ENCODE results near the gene CELF5.
"Not testable (repeated sequence)": the region's sequence is repeated elsewhere in the genome, so short reads cannot be mapped to it uniquely, and the experiment has no call there.

The CELF5 gene

GRCh38 chr19:3207461-3208242, 16.8 kb upstream of the CELF5 start:
- no peak for DNase-seq (ENCODE audit: low spot score)

DNA sequence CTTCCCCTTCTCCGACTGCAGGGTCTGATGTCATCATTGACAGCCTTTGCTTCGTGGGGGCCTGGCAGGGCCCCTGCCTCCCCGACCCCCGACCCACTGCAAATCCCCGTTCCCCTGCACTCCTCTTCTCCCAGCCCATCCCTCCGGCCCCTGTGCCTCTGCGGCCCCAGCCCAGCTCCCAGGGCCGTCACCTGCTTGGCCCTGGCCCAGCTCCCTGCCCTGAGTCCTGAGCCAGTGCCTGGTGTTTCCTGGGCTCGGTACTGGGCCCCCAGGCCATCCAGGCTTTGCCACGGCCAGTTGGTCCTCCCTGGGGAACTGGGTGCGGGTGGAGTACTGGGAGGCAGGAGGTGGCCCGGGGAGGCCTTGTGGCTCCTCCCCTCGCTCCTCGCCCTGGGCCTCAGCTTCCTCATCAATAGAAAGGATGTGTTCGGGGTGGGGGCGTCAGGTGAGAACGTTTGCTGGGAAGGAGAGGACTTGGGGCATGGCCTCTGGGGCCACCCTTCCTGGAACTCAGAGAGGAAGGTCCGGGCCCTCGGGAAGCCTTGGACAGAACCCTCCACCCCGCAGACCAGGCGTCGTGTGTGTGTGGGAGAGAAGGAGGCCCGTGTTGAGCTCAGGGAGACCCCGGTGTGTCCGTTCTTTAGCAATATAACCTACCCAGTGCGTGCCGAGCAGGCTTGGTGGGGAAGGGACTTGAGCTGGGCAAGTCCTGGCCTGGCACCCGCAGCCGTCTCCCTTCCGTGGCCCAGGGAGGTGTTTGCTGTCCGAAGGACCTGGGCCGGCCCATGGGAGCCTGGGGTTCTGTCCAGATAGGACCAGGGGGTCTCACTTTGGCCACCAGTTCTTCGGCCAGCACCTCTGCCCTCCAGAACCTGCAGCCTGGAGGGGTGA, 15.9 kb upstream of the CELF5 start:
- no peak for DNase-seq (ENCODE audit: low spot score)

GRCh38 chr19:3210347-3211017, 14.0 kb upstream of the CELF5 start:
- no peak for DNase-seq (ENCODE audit: low spot score)

DNA sequence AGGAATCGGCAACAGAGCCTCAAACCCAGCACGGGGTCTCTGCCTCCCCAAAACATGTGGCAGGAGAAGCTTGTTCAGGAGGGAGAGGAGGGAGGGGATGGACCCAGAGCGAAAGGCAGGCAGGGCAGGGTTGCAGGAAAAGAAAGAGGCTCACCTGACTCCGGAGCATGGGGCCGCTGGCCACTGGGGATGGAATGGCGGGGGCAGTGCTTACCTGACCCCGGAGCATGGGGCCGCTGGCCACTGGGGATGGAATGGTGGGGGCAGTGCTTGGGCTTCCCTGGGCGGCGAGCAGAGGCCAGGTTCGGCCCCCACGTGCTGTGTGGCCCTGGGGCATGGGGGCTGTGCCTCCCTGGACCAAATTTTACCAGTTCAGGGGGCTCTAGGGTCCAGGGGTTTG, 13.3 kb upstream of the CELF5 start:
- no peak for DNase-seq (ENCODE audit: low spot score)

GRCh38 chr19:3213159-3213558, 11.3 kb upstream of the CELF5 start:
- no peak for DNase-seq (ENCODE audit: low spot score)

- DNase-seq (ENCODE audit: low spot score), result no peak
These were observed 7.6 kb upstream of the CELF5 start for GRCh38 chr19:3216874-3217273.

GRCh38 chr19:3220576-3220975, 3.9 kb upstream of the CELF5 start:
- DNase-seq (ENCODE audit: low spot score), result no peak

GRCh38 chr19:3221576-3221975, 2.9 kb upstream of the CELF5 start:
- DNase-seq (ENCODE audit: low spot score), result not testable (repeated sequence)

- DNase-seq (ENCODE audit: low spot score), result no peak
These were observed 1.8 kb upstream of the CELF5 start for GRCh38 chr19:3222709-3223108.

DNA sequence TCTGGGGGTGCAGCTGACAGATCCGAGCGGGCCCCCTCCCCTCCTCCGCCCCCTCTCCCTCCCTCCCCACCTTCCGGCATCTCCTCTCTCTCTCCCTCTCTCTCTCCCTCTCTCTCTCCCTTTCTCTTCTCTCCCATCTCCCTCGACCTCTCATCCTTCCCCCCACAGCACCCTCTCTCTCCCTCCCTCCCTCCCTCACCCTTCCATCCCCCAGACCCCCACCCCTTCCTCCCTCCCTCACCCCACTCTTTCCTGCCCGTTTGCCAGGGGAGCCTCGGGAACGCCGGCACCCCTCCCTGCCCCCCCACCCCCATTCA, 666 bp downstream of the CELF5 start:
- no peak for DNase-seq (ENCODE audit: low spot score)

GRCh38 chr19:3225677-3226093, 1.2 kb downstream of the CELF5 start:
- no peak for DNase-seq (ENCODE audit: low spot score)

- DNase-seq (ENCODE audit: low spot score), result no peak
These were observed 2.7 kb downstream of the CELF5 start for GRCh38 chr19:3227054-3227626.

GRCh38 chr19:3229346-3229743, 4.9 kb downstream of the CELF5 start:
- DNase-seq (ENCODE audit: low spot score), result no peak

DNA sequence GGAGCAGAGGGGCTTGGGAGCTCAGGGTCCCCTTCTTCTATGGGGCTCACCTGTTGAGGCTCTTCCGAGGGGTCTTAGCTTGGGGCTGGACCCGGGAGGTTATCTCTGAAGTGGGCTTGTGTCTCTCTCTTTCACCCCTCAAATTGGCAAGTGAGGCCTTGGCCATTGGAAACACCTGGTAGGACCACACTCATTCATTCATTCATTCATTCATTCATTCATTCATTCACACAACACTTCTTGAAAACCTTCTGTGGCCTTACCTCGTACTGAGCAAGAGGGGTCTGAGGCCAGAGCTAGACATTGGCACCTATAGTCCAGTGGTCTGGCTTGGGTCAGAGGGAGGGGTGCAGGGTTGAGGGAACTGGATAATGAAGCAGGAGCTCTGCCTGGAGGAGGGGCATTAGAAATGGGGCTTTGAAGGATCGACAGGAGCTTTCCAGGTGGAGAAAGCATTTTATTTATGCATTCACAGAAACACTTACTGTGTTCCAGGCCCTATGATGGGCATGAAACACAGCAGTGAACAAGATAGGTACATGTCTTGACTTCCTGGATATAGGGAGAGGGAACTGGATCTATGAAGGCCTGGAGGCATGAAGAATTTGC, 5.5 kb downstream of the CELF5 start:
- DNase-seq (ENCODE audit: low spot score), result no peak

DNA sequence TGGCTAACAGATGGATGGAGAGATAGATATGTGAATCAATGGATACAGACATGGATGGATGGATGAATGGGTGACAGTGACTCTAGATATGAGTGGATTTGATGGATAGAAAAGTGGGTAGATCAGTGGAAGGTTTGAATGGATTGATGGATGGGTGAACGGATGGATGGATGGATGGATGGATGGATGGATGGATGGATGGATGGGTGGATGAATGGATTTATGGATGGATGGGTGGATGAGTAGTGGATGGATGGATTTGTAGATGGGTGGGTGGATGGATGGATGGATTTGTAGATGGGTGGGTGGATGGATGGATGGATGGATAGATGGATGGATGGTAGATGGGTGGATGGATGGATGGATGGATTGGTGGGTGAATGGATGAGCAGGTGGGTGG, 6.8 kb downstream of the CELF5 start:
- DNase-seq (ENCODE audit: low spot score), result no peak

- no peak for DNase-seq (ENCODE audit: low spot score)
These were observed 8.7 kb downstream of the CELF5 start for GRCh38 chr19:3233116-3233515.

DNA sequence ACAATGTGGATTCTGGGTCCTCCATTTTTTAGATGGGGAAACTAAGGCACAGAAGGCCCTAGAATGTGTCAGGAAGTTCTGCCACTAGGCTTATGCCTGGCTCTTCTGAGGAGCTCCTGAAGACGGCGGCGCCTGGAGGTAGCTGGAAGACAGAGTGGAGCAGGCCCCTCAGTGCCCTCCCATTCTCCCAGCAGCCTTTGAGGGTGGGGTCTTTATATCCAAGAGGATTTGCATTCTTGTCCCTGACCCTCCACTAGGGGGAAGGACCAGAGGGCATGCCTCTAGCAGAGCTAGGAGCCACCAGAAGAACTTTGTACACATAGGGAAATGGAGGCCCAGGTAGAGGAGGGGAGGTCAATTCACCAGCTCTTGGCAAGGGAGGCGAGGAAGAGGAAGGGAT, 9.4 kb downstream of the CELF5 start:
- no peak for DNase-seq (ENCODE audit: low spot score)

GRCh38 chr19:3234800-3235199, 10.3 kb downstream of the CELF5 start:
- no peak for DNase-seq (ENCODE audit: low spot score)

GRCh38 chr19:3235604-3236003, 11.1 kb downstream of the CELF5 start:
- not testable (repeated sequence) for DNase-seq (ENCODE audit: low spot score)

DNA sequence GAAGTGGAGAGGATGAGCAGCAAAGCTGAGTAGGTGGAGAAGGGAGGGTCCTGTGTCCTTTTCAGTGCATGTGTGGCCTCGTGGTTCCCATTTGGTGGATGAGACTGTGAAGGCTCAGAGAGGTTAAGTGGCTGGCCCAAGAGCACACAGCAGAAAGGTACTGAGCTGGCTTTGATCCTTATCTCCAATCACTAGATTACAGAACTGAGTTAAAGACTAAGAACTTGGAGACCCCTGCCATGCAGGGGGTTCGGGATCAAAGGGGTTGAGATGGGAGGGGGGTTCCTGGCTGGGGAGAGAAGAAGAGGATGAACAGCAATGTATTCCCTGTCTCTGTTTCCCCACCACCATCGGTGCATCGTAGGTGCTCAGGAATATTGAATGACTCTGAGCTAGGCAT, 11.8 kb downstream of the CELF5 start:
- no peak for DNase-seq (ENCODE audit: low spot score)

GRCh38 chr19:3238066-3238561, 13.7 kb downstream of the CELF5 start:
- DNase-seq (ENCODE audit: low spot score), result no peak

GRCh38 chr19:3239367-3239766, 14.9 kb downstream of the CELF5 start:
- DNase-seq (ENCODE audit: low spot score), result no peak
